ENCODE measurements around the gene MYO3B. TPM values are rescaled to one million over a fixed set of nuclear protein-coding genes. Genes with fewer than 3 reads are reported as not detected.

MYO3B gene
- total RNA-seq, 1 donor from 2014 or later = 0.17 TPM

GRCh38 chr2:170518911-170519310 lies 341.0 kb downstream of the MYO3B start:
- no peak overlapping the region for H3K4me3 ChIP-seq
- intact Hi-C loops (cut with DNase I) = no loop called here
- H3K36me3 ChIP-seq = no peaks in the 10 kb centered on the region
- no peaks in the 10 kb centered on the region for H3K27me3 ChIP-seq
- H3K27ac ChIP-seq = no peak overlapping the region
- H3K9me3 ChIP-seq = no peaks in the 10 kb centered on the region
- no peaks in the 10 kb centered on the region for H3K4me1 ChIP-seq
- no peak for TF ChIP-seq CTCF (IDR thresholded peaks at IDR 0.05)
- ATAC-seq (no peak), DNase-seq (no peak)

- Histone ChIP-seq H3K9me3 (no peaks in the 10 kb centered on the region), H3K4me3 (no peak overlapping the region), H3K4me1 (peaks cover 6% of the 10 kb centered on the region), H3K27ac (no peak overlapping the region), H3K36me3 (no peaks in the 10 kb centered on the region), H3K27me3 (no peaks in the 10 kb centered on the region)
- intact Hi-C loops (cut with DNase I) = no loop called here
- no peak for ATAC-seq
- no peak for TF ChIP-seq CTCF (IDR thresholded peaks at IDR 0.05)
- DNase-seq = no peak
These were observed 343.4 kb downstream of the MYO3B start for GRCh38 chr2:170521299-170521698.

DNA sequence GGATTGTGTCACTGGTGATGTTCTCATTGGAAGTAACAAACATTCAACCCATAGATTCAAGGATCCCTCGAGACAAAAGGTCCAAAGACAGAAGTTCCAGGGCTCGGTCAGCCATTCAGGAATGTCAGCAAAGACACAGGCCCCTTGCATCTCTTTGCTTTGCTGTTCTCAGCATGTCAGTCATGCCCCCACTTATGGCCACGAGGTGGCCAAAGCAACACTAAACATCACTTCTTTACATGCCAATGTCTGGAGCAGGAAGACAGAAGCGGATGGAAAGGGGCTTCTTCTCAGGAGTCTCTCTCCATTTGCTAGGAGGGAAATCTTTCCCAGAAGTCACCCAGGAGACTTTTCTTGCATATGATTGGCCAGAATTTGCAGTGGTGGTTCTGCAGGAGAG lies 345.6 kb downstream of the MYO3B start:
- H3K36me3 ChIP-seq = no peaks in the 10 kb centered on the region
- no peak for DNase-seq
- peaks cover 6% of the 10 kb centered on the region for H3K4me1 ChIP-seq
- intact Hi-C loops (cut with DNase I) = no loop called here
- ATAC-seq = no peak
- H3K27me3 ChIP-seq = no peaks in the 10 kb centered on the region
- no peaks in the 10 kb centered on the region for H3K9me3 ChIP-seq
- H3K4me3 ChIP-seq = no peak overlapping the region
- H3K27ac ChIP-seq = no peak overlapping the region
- no peak for TF ChIP-seq CTCF (IDR thresholded peaks at IDR 0.05)

DNA sequence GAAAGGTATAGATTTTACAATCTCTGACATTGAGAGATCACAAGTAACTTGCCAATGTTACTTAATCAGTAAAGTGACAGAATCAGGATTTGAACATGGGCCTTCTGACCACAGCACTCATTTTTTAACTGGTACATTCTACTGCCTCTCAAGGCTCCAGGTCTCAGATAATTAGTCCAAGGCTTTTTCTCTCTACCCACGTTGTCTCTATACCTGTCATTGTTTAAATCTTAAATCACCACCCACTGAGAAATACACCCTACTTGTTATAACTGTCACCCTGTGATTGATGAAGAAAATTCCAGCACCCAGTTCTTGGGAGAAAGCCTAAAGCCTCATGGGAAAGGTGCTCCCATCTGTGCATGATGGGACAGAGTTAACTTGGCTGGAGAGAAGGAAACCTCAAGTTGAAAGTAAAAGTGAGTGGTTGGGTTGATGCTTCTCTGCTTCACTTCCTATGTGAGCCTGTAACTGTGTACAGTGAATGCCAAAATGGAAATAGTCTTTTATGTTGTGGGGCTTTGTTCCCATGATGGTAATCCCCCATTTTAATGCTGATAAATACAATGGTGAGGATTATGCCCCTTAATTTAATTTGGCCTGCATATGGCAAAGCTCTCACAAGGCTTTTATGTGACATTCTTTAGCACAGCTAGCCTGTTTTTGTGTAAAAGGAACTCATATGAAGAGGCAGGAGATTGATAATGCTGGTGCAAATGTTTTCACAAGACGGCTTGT lies 347.1 kb downstream of the MYO3B start:
- Histone ChIP-seq H3K9me3 (no peaks in the 10 kb centered on the region), H3K4me3 (no peak overlapping the region), H3K4me1 (peaks cover 13% of the 10 kb centered on the region), H3K27me3 (no peaks in the 10 kb centered on the region), H3K36me3 (no peaks in the 10 kb centered on the region), H3K27ac (no peak overlapping the region)
- intact Hi-C loops (cut with DNase I) = no loop called here
- ATAC-seq (no peak), DNase-seq (no peak)
- TF ChIP-seq CTCF (IDR thresholded peaks at IDR 0.05) = no peak

GRCh38 chr2:170525566-170525900 lies 347.6 kb downstream of the MYO3B start:
- intact Hi-C loops (cut with DNase I) = no loop called here
- no peaks in the 10 kb centered on the region for H3K9me3 ChIP-seq
- H3K27me3 ChIP-seq = no peaks in the 10 kb centered on the region
- H3K36me3 ChIP-seq = no peaks in the 10 kb centered on the region
- peak; percentile 63 for DNase-seq
- H3K4me3 ChIP-seq = no peak overlapping the region
- peaks cover 15% of the 10 kb centered on the region for H3K4me1 ChIP-seq
- H3K27ac ChIP-seq = no peak overlapping the region
- TF ChIP-seq CTCF (IDR thresholded peaks at IDR 0.05) = no peak
- peak; percentile 75 for ATAC-seq

All from upper lobe of right lung (tissue), 1 donor.